GM20000 (cell line): Measurements from ENCODE around the gene CARD14.

Experiments used
- DNase-seq: peaks from one replicate; pipeline ENCODE4 v3.0.0; 2012; ENCODE audit warnings: low spot score
- TF ChIP-seq, protein P1 (sequence below): IDR thresholded peaks from 2 replicates; pipeline ENCODE4 v1.5.1; 2012; ENCODE audit warnings: mild to moderate bottlenecking, control low read depth; ENCODE audit errors: extremely low read depth, missing control alignments

Gene CARD14

DNA sequence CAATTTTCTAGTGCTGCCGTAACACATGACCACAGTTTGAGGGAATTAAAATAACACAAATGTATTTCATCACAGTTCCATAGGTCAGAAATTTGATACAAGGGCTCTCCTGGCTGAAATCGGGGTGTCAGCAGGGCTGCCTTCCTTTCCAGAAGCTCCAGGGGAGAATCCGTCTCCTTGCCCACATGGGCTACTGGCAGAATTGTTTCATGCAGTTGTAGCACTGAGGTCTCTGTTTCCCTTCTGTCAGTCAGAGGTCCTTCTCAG is 43.4 kb upstream of the CARD14 start:
- DNase-seq: no peak
- TF ChIP-seq, protein P1, sequence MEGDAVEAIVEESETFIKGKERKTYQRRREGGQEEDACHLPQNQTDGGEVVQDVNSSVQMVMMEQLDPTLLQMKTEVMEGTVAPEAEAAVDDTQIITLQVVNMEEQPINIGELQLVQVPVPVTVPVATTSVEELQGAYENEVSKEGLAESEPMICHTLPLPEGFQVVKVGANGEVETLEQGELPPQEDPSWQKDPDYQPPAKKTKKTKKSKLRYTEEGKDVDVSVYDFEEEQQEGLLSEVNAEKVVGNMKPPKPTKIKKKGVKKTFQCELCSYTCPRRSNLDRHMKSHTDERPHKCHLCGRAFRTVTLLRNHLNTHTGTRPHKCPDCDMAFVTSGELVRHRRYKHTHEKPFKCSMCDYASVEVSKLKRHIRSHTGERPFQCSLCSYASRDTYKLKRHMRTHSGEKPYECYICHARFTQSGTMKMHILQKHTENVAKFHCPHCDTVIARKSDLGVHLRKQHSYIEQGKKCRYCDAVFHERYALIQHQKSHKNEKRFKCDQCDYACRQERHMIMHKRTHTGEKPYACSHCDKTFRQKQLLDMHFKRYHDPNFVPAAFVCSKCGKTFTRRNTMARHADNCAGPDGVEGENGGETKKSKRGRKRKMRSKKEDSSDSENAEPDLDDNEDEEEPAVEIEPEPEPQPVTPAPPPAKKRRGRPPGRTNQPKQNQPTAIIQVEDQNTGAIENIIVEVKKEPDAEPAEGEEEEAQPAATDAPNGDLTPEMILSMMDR: no peak

DNA sequence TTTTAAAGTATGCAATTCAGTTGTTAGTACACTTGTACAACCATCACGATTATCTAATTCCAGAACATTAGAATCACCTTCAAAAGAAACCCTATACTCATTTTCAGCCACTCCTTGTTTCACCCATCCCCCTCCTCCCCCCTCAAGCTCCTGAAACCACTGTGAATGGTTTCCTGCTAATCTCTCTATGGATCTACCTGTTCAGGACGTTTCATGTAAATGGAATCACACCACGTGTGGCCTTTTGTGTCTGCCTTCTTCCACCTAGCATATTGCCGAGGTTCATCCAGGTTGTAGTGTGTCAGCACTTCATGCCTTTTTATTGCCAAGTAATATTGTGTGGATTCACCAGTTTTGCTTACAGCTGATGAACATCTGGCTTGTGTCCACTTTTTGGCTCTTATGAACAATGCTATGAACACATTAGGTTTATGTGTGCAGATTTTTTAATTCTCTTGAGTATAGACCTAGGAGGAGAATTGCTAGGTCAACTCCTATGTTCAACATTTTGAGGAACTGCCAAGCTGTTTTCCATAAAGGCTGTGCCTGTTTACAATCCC is 40.7 kb upstream of the CARD14 start:
- no peak for DNase-seq
- TF ChIP-seq, protein P1: no peak

DNA sequence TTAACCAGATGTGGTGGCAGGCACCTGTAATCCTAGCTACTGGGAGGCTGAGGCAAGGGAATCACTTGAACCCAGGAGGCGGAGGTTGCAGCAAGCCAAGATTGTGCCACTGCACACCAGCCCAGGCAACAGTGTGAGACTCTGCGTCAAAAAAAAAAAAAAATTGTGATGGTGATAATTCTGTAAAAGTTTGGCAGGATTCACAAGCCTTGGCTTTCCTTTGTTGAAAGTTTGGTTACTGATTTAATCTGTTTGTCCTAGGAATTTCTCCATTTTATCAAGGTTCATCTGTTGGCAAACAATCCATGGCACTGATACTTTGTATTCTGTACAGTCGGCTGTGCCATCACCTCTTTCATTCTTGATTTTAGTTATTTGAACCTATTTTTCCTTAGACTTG is 38.8 kb upstream of the CARD14 start:
- TF ChIP-seq, protein P1: no peak
- DNase-seq: no peak

DNA sequence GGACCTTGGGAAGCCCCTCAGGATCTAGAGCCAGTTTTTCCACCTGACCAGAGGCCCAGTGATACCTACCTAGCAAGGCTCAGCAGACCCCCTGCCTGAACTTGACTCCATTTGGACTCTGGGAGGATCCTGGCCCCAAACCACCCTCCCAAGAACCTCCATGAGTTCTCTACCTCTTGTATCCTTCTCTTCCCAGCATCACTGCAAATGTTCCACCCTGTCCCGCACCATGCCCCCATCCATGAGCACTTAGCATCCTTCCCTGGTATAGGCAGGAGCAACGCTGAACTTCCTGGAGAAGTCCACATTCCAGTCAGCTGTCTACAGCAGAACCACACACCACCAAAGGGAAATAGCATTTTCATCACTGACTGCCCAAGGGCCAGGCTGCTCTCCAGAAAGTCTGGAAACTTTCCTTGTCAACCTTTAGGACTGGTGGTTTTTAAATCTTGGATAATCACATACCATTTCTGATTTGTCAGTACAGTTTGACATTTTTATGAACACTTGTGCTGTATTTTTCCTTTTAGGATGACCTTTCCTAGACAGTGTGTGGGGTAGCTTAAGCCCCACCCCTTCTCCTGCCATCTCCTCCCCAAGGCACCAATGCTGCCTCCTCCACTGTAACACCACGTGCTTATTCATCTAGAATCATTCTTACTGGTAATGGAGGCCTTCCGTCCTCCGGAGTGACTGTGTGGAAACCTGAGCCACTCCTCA is 36.8 kb upstream of the CARD14 start:
- DNase-seq: no peak
- TF ChIP-seq, protein P1: no peak

DNA sequence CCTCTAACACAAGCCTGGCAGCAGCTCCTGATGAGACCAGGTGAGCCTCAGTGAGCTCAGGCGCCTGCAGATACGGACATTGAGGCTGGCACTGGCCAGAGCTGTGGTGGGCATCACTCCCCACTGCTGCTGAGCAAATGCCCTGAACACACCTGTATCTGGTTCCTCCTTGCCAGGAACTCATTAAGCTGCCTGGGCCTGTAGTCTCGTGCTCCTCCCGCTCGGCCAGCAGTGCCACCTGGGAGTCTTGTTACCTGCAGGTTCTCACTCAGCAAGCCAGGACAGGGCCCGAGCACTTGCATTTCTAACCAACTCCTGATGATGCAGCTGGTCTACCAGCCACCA is 36.2 kb upstream of the CARD14 start:
- TF ChIP-seq, protein P1: no peak
- no peak for DNase-seq

DNA sequence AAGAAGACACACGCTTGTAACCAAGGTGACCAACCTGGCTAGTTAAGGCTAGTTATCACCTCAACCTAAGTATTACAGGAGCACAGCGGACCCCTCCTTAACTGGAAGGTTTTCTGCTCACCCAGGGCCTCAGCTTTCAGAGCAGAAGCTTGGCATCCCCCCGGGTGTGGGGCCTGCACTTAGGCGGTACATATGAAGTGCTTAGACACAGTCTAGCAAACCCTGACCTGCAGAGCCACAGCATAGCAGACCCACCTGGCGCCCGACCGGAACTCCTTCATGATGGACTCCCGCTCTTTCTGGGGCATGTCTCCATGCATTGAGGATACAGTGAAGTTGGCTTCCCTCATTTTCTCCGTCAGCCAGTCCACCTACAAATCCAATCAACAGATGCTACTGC is 32.7 kb upstream of the CARD14 start:
- no peak for DNase-seq
- TF ChIP-seq, protein P1: no peak

DNA sequence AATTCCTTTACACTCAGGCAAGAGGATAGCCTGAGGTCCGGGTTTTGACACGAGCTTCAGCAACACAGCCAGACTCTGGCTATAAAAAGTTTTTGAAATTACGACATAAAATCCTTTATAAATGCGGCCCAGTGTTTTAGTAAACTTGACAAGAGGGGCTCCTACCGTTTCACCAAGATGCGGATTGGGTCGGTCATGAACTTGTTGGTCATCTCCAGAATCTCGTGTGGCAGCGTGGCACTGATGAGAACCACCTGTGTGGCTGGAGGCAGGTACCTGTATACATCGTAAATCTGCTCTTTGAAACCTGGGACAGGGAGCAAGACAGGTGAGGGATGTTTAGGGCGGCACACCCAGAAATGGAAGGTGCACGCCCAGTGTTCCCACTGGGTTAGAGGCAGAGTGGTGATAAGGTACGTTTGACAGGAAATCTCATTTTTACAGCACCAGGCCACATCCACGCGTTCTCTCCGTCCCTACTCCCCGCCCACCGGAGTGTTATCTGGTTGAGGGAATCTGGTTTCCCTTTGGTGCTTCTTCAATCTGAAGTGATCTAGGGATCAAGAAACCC is 30.9 kb upstream of the CARD14 start:
- DNase-seq: no peak
- TF ChIP-seq, protein P1: no peak
